NCI-H2171 treated with DMSO at 0.1 percent for 48 hours (cell line): ENCODE measurements around the gene DOCK4.
A peak's percentile ranks its signal among the peaks of the same experiment; 100 is the strongest.

Experiments
- DNase-seq: peaks from one replicate; lab custom pipeline; 2025; lab: John Stamatoyannopoulos, UW

DOCK4 gene

DNA sequence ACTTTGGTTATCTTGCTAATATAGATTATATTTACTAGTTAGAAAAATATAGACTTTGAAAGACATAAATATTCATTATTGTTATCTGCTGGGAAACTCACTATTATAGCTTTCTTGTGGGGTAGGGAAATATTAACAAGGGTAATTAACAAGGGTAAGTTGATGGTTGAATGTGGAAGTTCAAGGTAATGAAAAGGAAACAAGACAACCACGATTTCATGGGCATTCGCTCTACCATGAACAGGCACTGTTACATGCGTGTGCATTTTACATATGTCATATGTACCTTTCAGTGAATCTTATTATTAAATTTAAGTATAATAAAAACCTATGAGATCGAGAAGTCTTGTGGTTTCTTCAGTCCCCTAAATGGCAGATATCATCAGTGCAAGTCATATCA is 392.9 kb downstream of the DOCK4 start:
- no peak for DNase-seq

- no peak for DNase-seq
These were observed 400.0 kb downstream of the DOCK4 start for GRCh38 chr7:111806232-111806631.

GRCh38 chr7:111803015-111803758 is 403.0 kb downstream of the DOCK4 start:
- DNase-seq: no peak

GRCh38 chr7:111802194-111802772 is 403.9 kb downstream of the DOCK4 start:
- DNase-seq: no peak

DNA sequence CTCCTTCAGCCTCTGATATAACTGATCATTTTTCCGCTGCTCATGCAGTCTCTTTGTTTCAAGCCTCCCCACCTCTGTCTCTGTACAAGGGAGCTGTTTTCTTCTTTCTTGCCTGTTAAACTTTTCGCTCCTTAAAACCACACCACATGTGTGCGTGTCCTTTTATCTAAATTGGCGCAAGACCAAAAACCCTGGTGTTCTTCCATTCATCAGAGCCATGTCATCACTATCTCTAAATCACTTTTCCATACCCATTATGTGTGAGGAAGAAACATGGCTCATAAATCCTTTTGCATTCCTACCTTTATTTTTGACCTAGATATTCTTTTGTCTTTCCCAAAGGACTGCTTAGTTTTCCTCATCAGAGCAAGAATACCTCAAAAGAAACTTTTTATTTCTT is 404.9 kb downstream of the DOCK4 start:
- no peak for DNase-seq

- no peak for DNase-seq
These were observed 409.5 kb downstream of the DOCK4 start for GRCh38 chr7:111796671-111797070.

DNA sequence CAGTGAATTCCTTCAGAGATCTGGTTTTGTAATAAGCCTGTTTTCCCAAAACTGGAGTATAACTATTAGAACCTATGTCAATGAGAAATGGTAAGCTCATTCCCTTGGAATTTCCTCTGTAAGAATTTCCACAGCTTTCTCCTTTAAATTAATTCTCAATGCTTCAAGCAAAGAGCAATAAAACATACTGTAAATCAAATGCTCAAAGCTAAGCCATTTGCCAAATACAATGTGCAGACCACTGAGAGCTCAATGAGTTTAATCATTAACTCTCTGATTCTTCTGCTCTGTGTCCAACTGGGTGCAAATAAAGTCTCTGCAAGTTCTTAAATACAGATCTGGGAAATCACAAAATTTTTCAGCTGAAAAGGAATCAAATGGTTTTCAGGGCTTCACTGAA is 416.3 kb downstream of the DOCK4 start:
- no peak for DNase-seq

DNA sequence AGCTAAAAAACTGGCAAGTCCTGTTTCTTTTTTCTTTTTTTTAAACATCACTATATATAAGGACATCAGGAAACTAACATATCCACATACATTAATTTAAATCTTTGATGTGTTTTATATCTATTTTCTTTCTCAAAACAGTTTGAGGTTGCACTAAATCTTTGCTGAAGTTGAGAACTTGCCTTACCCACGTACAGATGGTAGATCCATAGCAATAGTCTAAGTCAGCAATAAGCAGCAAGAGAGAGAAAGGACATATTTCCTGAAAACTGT is 417.2 kb downstream of the DOCK4 start:
- no peak for DNase-seq

DNA sequence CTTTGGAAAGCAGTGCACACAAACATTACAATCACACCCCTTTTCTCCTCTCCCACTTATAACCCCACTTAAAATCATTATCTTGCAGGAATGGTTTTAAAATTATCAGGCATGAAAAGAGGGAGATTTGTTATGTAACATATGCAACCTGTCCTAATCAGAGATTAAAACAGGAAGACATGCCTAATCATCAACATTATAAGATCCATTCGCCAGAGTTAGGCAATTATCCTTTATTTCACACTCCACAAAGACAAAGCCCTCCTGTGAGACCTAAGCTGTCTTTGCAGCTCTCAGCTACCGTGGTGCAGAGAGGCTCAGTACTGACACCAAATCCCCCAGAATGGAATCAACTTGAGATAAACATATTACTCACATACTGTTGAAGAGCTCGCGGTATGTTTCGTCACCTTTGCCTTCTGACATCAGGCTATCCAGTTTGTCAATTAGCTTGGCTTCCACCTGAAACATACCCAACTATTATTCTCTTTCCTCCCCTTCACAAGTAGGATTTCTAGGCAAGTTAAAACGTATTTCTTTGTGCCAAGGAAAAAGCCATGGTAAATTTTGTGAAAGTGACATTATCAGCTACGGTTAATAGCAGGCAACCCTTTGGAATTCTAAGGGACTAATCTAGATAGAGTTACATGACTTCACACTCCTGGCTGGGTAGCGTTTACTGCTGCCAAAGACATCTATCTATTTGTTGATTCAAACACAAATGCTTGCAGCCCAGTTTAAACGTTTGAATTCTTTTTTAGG is 417.7 kb downstream of the DOCK4 start:
- no peak for DNase-seq

- no peak for DNase-seq
These were observed 418.5 kb downstream of the DOCK4 start for GRCh38 chr7:111787741-111788140.

GRCh38 chr7:111787099-111787498 is 419.1 kb downstream of the DOCK4 start:
- no peak for DNase-seq

DNA sequence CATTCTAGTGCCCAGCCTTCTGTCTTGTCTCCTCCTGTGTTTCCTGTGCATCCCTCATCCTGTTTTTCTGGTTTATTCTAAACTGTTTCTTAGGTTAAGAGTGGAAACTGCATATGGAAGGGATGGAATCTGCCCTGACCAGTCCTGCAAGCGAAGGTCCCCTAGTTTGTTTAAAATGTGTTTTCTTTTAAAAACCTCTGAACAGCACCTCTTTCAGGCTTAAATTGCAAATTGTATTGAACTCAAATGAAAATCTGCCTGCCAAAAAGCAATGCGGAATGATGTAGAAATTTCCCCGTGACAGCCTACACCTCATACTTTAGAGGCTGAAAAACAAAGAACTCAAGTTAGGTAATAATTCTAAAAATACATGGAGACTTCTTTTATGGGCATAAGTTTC is 421.1 kb downstream of the DOCK4 start:
- DNase-seq: no peak

DNA sequence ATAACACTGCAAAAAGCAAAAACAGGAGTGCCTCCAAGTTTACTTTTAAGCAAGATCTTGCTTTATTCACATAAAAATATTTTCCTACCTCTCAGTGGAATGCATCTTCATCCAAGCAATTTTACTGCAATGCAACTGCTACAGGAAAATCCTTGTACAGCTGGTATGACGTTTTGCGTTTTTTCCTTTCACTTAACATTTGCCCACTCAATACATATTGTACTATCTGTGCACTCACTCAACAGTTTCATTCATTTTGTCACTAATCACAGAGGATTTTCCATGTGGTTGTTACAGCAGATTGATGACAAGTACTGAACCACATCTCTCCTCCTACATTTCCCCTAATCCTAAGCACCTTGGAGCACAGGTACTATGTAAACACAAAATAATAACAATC is 421.9 kb downstream of the DOCK4 start:
- no peak for DNase-seq

- DNase-seq: no peak
These were observed 422.3 kb downstream of the DOCK4 start for GRCh38 chr7:111783854-111784253.

GRCh38 chr7:111780527-111780926 is 425.7 kb downstream of the DOCK4 start:
- no peak for DNase-seq

DNA sequence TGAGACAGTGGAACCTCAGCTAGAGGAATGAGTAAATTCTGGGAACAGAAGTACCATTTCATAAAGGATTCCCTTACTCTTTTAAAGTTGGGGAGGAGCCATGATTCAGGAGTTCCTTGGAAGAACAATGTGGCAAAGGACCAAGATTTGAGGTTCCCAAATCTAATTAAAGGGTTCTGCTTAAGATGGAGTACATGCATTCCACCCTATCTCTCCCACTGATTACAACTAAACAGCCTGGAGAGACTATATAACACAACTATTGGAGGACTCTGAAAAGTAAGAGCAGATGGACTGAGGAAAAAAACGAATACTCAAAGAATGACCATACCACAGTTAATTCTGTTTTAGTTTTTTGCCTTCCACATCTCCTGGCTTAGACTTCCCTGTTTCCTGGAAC is 431.0 kb downstream of the DOCK4 start:
- no peak for DNase-seq

DNA sequence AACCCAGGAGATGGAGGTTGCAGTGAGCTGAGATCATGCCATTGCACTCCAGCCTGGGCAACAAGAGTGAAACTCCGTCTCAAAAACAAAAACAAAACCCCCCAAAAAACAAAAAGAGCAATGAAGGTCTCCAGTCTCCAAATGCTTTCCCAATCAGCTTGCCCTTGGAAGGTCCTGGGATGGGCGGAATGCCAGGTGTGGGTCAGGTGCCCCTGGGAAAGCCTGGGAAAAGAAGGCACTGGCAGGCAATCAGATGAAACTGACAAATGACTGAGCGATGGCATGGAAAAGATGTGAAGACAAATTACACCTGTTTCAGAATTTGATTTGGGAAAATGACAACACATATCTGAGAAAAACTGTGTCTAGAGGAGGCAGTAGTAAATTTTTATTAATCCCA is 433.5 kb downstream of the DOCK4 start:
- DNase-seq: no peak

- DNase-seq: no peak
These were observed 434.6 kb downstream of the DOCK4 start for GRCh38 chr7:111771638-111772037.

- DNase-seq: no peak
These were observed 436.1 kb downstream of the DOCK4 start for GRCh38 chr7:111770116-111770515.

GRCh38 chr7:111765751-111766643 is 440.2 kb downstream of the DOCK4 start:
- no peak for DNase-seq

- DNase-seq: peak; percentile 79
These were observed 442.9 kb downstream of the DOCK4 start for GRCh38 chr7:111763221-111763801.

GRCh38 chr7:111762799-111763198 is 443.4 kb downstream of the DOCK4 start:
- no peak for DNase-seq
